Activated CD4-positive, alpha-beta T cell treated with anti-CD3 and anti-CD28 coated beads, Interleukin-2, amount 50 U/mL, for 16 hours (primary cell): Measurements from ENCODE around the gene PDE9A.
"Not testable (repeated sequence)": the region's sequence is repeated elsewhere in the genome, so short reads cannot be mapped to it uniquely, and the experiment has no call there.

Source experiments
- DNase-seq: peaks from one replicate; pipeline ENCODE4 v3.0.0-alpha.2; 2020

PDE9A gene

DNA sequence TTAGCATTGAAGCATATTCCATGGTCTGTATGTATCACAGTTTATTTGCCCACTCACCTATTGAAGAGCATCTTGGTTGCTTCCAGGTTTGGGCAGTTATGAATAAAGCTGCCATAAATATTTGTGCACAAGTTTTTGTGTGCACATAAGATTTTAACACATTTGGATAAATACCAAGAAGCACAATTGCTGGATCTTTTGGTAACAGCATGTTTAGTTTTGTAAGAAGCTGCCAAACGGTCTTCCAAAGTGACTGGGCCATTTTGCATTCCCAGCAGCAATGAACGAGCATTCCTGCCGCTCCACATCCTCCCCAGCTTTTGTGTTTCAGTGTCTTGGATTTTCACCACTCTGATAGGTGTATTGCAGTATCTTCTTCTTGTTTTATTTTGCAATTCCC lies 62.7 kb downstream of the PDE9A start:
- no peak for DNase-seq

DNA sequence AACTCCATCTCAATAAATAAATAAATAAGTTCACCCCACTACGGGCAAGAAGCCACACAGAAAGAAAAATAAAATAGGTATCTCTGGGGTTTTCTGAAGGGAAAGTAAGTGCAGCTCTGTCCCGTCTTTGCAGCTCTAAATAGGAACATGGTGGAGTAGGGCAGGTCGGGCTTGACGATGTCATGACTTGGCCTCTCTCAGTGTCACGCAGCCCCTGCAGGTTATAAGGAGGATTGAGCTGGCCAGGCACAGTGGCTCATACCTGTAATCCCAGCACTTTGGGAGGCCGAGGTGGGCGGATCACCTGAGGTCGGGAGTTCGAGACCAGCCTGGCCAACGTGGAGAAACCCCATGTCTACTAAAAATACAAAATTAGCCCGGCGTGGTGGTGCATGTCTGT lies 67.1 kb downstream of the PDE9A start:
- DNase-seq = not testable (repeated sequence)

DNA sequence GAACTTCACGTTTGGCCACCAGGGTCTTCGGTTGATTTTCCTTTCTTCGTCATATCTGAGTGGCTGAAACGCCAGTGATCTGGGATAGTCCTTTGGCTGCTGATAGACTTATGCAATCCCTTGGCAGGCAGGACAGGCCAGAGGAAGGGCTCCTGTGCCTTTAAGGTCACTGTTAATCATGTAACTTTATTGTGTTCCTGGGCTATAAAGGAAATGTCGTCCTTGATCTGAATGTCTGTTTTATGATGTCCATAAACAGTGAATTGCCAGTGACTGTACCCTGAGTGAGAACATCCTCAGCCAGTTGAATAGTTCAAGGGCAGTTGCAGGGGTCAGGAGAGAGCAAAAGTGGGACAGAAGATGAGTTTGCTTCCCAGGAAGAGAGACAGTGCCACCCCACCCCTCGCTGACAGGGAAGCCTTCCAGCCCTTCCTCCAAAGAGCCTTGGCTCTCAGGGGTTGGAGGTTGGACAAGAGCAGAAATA lies 68.0 kb downstream of the PDE9A start:
- DNase-seq = no peak

- no peak for DNase-seq
Observed at GRCh38 chr21:42722153-42722552, 68.7 kb downstream of the PDE9A start.

GRCh38 chr21:42722808-42723473 lies 69.5 kb downstream of the PDE9A start:
- DNase-seq = no peak

DNA sequence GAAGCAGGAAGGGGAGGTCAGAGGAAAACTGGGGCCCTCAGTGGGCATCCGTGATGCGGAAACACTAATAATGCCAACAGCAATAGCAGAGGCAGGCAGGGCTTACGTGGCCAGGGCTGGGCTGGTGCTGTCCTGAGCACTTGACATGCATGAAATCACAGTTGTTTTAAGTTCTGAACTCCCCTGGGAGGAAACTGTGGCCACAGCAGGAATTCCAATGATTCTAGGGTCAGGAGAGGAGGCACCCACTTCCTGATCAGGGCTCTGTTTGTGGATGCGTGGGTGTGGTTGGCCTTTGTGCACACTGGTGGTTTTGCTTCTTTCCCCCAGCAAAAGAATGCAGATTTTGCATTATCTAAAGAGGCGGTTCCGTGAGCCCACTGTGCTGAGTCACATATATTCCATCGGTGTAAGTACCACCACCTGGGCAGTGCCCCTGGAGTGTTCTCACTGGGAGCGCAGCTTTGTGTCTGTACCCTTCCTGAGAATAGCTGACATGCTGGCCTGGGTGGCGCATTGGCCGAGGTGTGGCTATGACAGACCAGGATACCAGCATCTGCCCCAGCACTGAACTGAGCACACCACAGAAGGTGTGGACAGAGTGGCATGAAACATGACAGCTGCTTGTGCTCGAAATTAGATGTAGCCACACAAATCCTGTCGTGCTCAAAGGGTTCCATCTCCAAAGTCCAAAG lies 71.0 kb downstream of the PDE9A start:
- DNase-seq = no peak

GRCh38 chr21:42725416-42725930 lies 72.1 kb downstream of the PDE9A start:
- DNase-seq = no peak

DNA sequence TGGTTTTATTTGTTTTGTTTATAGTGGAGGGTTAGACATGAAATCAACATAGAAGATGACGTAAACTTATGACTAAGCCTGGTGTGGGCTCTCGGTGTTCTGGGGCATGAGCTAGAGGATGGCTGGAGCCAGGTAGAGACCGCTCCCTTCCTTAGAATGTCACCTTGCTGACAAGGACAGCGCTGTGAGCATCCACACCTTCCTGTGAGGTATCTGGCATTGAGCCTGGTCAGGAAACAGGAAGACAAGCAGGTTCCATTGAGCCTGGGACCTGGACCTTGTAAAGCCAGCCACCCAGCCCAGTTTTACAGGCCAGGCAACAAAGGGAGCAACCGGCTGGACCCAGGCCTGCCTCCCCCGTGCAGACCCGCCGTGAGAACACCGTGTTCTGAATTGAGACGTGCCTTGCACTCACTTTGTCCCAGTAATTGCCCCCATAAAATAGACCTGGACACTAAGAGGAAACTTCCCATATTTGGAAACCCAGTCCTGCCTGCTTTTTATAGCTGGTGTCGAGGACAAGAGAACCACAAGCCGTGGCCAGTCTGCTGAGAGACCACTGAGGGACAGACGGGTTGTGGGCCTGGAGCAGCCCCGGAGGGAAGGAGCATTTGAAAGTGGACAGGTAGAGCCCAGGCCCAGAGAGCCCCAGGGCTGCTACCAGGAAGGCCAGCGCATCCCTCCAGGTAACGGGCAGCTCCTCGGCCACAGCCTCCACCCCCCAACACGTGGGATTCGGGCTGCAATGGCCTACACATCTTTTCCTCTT lies 78.0 kb downstream of the PDE9A start:
- no peak for DNase-seq

- DNase-seq = no peak
Observed at GRCh38 chr21:42732033-42732410, 78.6 kb downstream of the PDE9A start.

DNA sequence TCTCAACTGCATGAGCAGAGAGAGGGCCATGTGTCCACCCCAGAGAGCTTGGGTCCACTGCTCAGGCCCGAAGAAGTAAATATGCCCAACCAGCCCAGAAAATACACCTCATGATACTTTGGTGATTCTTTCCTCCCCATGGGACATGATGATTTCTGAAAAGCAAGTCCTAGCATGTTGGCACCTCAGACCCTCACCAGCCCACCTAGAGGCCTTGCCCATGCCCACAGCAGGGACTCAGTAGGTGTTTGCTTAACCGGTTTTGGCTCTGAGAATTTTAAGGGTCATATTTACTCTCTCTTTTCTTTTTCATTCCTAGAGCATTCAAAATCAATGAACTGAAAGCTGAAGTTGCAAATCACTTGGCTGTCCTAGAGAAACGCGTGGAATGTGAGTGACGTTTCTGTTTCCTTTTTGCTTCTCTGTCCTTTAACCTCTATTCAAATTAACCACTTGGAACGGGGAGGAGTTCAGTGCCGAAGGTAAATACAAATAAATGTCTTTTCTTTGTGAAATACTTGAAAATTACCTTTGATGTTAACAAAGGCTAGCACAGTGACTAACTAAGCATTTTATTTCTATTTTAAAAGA lies 79.7 kb downstream of the PDE9A start:
- DNase-seq = no peak

DNA sequence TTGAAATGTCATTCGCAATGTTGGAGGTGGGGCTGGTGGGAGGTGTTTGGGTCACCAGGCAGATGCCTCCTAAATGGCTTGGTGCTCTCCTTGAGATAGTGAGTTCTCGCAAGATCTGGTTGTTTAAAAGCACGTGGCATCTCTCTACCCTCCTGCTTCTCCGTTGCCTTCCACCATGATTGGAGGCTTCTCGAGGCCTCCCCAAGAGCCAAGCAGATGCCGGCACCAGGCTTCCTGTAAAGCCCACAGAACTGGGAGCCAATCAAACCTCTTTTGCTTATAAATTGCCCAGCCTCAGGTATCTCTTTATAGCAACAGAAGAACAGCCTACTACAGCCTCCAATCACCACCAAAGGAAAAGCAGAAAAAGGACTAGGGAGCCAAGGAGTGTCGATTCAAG lies 80.5 kb downstream of the PDE9A start:
- DNase-seq = no peak

- peak; percentile 14 for DNase-seq
Observed at GRCh38 chr21:42734323-42734971, 81.0 kb downstream of the PDE9A start.

DNA sequence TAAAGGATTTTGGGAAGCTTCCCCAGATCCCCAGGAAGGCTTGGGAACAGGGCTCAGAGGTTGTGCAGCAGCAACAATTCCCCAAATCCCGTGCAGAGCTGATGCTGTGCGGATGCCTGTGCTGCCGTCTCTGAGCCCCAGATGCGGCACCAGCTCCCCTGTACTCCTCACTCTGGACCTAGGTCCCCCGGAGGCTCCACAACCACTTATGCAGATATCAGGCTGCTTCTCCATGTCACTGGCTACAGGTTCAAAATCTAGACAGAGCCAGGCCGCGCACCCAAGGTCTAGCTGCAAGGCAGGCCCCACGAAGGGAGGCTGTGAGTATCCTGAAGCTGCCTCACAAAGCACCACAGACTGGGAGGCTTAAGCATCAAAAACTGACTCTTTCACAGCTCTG lies 81.6 kb downstream of the PDE9A start:
- no peak for DNase-seq

GRCh38 chr21:42735944-42736343 lies 82.5 kb downstream of the PDE9A start:
- DNase-seq = no peak

DNA sequence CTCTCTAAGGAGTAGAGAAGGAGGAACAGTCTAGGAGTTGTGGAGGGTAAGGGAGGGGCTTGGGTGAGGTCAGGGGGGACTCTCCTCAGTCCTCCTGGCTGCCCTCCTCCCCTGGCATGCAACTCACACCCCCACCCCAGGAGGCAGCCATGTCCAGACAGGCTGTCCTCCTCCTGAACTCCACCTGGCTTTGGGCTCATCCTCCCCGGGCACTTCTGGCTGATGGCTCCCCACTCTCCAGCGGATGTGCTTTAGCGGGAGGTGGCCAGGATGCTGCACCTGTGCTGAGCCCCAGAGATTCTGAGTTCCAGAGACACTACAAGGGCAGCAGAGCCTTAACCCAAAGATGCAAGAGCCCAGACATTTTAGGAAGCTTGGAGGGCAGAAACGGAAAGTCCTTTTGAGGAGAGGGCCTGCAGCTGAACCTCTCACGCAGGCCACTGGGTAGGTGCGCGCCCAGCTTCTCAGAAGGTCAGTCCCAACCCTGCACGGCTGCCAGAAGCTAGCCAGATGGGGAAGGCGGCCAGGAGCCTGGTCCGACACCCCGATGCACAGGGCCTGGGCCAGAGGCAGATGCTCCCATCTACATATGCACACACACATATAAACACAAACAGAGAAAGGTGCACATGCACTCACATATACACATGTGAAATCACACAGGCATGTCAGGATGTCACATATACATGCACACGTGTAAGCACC lies 83.4 kb downstream of the PDE9A start:
- no peak for DNase-seq

GRCh38 chr21:42737951-42738590 lies 84.7 kb downstream of the PDE9A start:
- DNase-seq = peak; percentile 50

- DNase-seq = no peak
Observed at GRCh38 chr21:42739061-42739931, 85.9 kb downstream of the PDE9A start.

- no peak for DNase-seq
Observed at GRCh38 chr21:42740405-42740909, 87.0 kb downstream of the PDE9A start.

DNA sequence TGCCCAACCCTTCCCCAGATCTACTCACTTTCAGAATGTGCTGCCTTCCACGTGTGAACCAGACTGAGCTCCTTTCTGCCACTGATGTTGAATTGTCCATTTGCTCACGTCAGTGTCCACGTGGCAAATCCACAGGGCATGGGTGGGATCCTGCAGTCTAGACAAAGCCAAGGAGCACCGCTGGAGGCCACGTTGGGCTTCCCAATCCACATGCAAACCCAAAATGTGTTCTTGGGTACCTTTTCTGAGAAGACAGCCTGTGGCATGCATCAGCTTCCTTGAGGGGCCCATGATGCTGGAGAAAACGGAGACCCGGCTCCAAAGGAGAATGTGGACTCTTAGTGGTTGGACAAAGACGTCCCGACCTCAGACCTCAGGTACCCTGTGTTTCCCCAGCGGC lies 87.6 kb downstream of the PDE9A start:
- DNase-seq = no peak
